Thymus (tissue), 11 donors: ENCODE results near the gene PSMA5. TPM values are rescaled to one million over a fixed set of nuclear protein-coding genes. Genes with fewer than 3 reads are reported as not detected.
"Not testable (repeated sequence)": the region's sequence is repeated elsewhere in the genome, so short reads cannot be mapped to it uniquely, and the experiment has no call there.

Experiments used
- DNase-seq, 9 donors: peaks; one replicate each; pipeline ENCODE4 v3.0.0-alpha.2; 2013; ENCODE audit warnings: low spot score in 9 of 9, low read depth in 6 of 9, missing footprints in 1 of 9
- H3K27ac ChIP-seq, 2 donors: one replicate each; pipeline ENCODE4 v1.5.1; 2013; ENCODE audit warnings: control low read depth in 1 of 2, low read depth in 1 of 2, low read length in 1 of 2, mild to moderate bottlenecking in 1 of 2, moderate library complexity in 1 of 2
- H3K27me3 ChIP-seq, 2 donors: one replicate each; pipeline ENCODE4 v1.5.1; 2013; ENCODE audit warnings: low read length in 1 of 2; ENCODE audit not compliant: control insufficient read depth in 2 of 2, insufficient read depth in 1 of 2
- H3K36me3 ChIP-seq, 2 donors: one replicate each; pipeline ENCODE4 v1.5.1; 2013; ENCODE audit warnings: low read length in 1 of 2, mild to moderate bottlenecking in 1 of 2, moderate library complexity in 1 of 2; ENCODE audit not compliant: control insufficient read depth in 2 of 2, insufficient read depth in 2 of 2
- H3K4me1 ChIP-seq, 2 donors: one replicate each; pipeline ENCODE4 v1.5.1; 2013; ENCODE audit warnings: low read length in 2 of 2; ENCODE audit not compliant: control insufficient read depth in 2 of 2, insufficient read depth in 2 of 2
- H3K4me3 ChIP-seq, 2 donors: one replicate each; pipeline ENCODE4 v1.5.1; 2013; ENCODE audit warnings: low read length in 2 of 2, control low read depth in 1 of 2, mild to moderate bottlenecking in 1 of 2
- H3K9me3 ChIP-seq, 2 donors: one replicate each; pipeline ENCODE4 v1.5.1; 2013; ENCODE audit warnings: low read length in 1 of 2, mild to moderate bottlenecking in 1 of 2; ENCODE audit not compliant: control insufficient read depth in 2 of 2, insufficient read depth in 1 of 2
- WGBS: extraction: QIAGEN DNeasy Blood & Tissue Kit; methylation state at CpG from one replicate; pipeline ENCODE4 v1.1.7; 2013; 5-methylcytosine and 5-hydroxymethylcytosine counted together
- polyA plus RNA-seq: library from polyadenylated mRNA; stranded (reverse); fragments of 200-250 nt; gene quantifications from one replicate; pipeline ENCODE4 v1.2.3, GENCODE V29; 2013
- total RNA-seq: library from RNA; stranded (reverse); fragments of 120-200 nt; gene quantifications from one replicate; pipeline ENCODE4 v1.2.4, GENCODE V29; 2013
- donor health status: healthy.

Gene PSMA5
- total and polyA plus RNA-seq, 2 donors: 72.3 to 144 TPM

DNA sequence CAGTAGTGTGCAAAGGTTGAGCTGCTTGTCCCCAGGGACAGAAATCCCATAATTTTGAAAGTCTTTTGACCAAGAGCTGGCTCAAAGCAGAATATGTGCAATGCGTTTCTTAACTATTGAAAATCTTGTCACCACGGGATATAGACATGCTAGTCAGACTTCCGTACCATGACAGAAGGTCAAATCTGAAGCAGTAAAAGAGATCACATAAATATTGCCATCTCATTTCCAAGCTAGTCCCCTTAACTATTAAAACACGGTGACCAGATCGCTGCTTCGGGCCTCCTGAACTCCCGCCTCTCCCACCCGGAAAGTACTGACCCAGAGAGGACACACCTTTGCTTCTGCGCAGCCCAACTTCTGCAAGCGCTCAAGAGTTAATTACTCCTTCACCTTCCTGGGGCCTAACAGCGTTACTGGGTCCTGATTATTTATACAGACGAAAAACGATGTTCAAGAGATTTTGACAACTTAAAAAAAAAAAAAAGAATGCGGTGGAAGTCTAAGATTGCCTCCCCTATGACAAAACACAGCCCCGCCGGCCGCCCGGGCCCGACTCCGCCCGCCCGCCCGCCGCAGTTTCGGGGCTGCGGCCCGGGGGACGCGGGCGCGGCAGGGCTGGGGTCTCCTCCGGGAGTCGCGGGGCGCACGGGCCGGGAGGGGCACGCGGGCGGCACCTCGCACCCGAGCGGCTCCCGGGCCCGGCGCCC is 29.2 kb downstream of the PSMA5 start:
- no peaks in the 10 kb centered on the region for H3K9me3 ChIP-seq
- peak in 2 of 9 donors; percentile 8 to 23 for DNase-seq
- H3K4me1 ChIP-seq: peaks cover 5 to 17% of the 10 kb centered on the region in 2 donors
- H3K27ac ChIP-seq: no peak overlapping the region
- H3K4me3 ChIP-seq: peak overlapping the region; percentile 35 to 81
- peaks cover 3 to 16% of the 10 kb centered on the region in 2 donors for H3K27me3 ChIP-seq
- WGBS: 5% methylated on average over 46 of the region's 46 CpGs
- H3K36me3 ChIP-seq: peaks cover 3 to 14% of the 10 kb centered on the region in 2 donors

GRCh38 chr1:109396513-109396839 is 29.8 kb downstream of the PSMA5 start:
- WGBS: 81% methylated on average over 2 of the region's 2 CpGs

DNA sequence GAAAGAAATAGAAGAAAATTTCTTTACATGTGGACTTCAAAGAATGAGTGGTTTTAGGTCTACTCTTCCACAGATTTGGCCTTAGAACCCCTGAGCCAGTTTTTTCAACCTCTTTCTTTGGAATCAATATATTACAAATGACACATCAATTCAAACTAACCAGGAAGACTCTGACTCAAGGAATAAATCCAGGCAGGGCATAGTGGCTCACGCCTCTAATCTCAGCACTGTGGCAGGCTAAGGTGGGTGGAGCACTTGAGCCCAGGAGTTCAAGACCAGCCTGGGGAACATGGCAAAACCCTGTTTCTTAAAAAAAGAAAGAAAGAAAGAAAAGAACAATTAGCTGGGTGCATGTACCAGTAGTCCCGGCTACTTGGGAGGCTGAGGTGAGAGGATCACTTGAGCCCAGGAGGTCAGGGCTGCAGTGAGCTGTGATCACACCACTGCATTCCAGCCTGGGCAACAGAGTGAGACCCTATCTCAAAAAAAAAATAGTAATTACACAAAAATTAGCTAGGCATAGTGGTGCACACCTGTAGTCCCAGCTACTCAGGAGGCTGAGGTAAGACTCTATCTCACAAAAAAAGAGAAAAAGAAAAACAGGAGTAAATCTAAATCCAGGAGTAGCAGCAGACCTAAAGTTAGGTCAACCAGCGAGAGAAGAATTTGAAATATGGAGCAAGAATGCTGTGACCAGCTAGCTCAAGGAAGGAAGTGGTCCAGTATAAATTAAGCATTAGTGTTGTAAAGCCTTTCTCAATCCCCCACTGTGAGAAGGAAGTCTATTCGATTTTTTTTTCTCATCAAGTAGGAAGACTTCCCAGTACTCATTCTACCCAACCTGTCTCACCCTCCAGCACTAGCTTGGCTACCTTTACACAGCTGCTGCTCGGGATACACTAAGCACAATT is 30.4 kb downstream of the PSMA5 start:
- no peak for DNase-seq
- 75% methylated on average over 5 of the region's 5 CpGs for WGBS
- no peak overlapping the region for H3K4me3 ChIP-seq
- peaks cover 0 to 2% of the 10 kb centered on the region in 2 donors for H3K36me3 ChIP-seq
- H3K27ac ChIP-seq: no peak overlapping the region
- no peaks in the 10 kb centered on the region for H3K9me3 ChIP-seq
- peaks cover 3 to 16% of the 10 kb centered on the region in 2 donors for H3K27me3 ChIP-seq
- peaks cover 5 to 17% of the 10 kb centered on the region in 2 donors for H3K4me1 ChIP-seq

More at GRCh38 chr1:109396513-109396839, 29.8 kb downstream of the PSMA5 start:
- Histone ChIP-seq H3K4me1 (peaks cover 5 to 17% of the 10 kb centered on the region in 2 donors), H3K9me3 (no peaks in the 10 kb centered on the region), H3K4me3 (peak overlapping the region in 1 of 2 donors; percentile 35), H3K36me3 (peaks cover 0 to 8% of the 10 kb centered on the region in 2 donors), H3K27ac (no peak overlapping the region), H3K27me3 (peaks cover 3 to 16% of the 10 kb centered on the region in 2 donors)
- DNase-seq: no peak

DNA sequence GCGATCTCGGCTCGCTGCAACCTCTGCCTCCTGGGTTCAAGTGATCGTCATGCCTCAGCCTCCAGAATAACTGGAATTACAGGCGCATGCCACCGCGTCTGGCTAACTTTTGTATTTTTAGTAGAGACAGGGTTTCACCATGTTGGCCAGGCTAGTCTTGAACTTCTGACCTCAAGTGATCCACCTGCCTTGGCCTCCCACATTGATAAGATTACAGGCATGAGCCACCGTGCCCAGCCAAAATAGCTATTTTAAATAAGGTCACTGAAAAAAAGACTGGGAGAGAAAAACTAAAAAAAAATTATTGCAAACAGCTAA is 31.0 kb downstream of the PSMA5 start:
- H3K36me3 ChIP-seq, H3K9me3 ChIP-seq, H3K4me3 ChIP-seq, DNase-seq, H3K27ac ChIP-seq: not testable (repeated sequence)
- peaks cover 5 to 17% of the 10 kb centered on the region in 2 donors for H3K4me1 ChIP-seq
- peaks cover 3 to 16% of the 10 kb centered on the region in 2 donors for H3K27me3 ChIP-seq
- WGBS: 92% methylated on average over 8 of the region's 8 CpGs

GRCh38 chr1:109394591-109395281 is 31.5 kb downstream of the PSMA5 start:
- Histone ChIP-seq H3K27me3 (peaks cover 3 to 16% of the 10 kb centered on the region in 2 donors), H3K27ac (no peak overlapping the region), H3K36me3 (no peaks in the 10 kb centered on the region), H3K4me3 (no peak overlapping the region), H3K4me1 (peaks cover 5 to 17% of the 10 kb centered on the region in 2 donors), H3K9me3 (no peaks in the 10 kb centered on the region)
- 96% methylated on average over 5 of the region's 5 CpGs for WGBS
- no peak for DNase-seq

GRCh38 chr1:109393617-109394233 is 32.5 kb downstream of the PSMA5 start:
- 99% methylated on average over 2 of the region's 2 CpGs for WGBS
- no peaks in the 10 kb centered on the region for H3K36me3 ChIP-seq
- peaks cover 3 to 16% of the 10 kb centered on the region in 2 donors for H3K27me3 ChIP-seq
- no peak overlapping the region for H3K4me3 ChIP-seq
- no peaks in the 10 kb centered on the region for H3K9me3 ChIP-seq
- H3K27ac ChIP-seq: no peak overlapping the region
- no peak for DNase-seq
- peaks cover 5 to 17% of the 10 kb centered on the region in 2 donors for H3K4me1 ChIP-seq

GRCh38 chr1:109392788-109393616 is 33.2 kb downstream of the PSMA5 start:
- Histone ChIP-seq H3K27me3 (peaks cover 3 to 12% of the 10 kb centered on the region in 2 donors), H3K36me3 (no peaks in the 10 kb centered on the region), H3K4me1 (peaks cover 5 to 10% of the 10 kb centered on the region in 2 donors), H3K4me3 (no peak overlapping the region), H3K9me3 (no peaks in the 10 kb centered on the region), H3K27ac (peak overlapping the region in 1 of 2 donors; percentile 46)
- DNase-seq: no peak
- 92% methylated on average over 10 of the region's 10 CpGs for WGBS
